ENCODE results near the gene COQ5.

DNA sequence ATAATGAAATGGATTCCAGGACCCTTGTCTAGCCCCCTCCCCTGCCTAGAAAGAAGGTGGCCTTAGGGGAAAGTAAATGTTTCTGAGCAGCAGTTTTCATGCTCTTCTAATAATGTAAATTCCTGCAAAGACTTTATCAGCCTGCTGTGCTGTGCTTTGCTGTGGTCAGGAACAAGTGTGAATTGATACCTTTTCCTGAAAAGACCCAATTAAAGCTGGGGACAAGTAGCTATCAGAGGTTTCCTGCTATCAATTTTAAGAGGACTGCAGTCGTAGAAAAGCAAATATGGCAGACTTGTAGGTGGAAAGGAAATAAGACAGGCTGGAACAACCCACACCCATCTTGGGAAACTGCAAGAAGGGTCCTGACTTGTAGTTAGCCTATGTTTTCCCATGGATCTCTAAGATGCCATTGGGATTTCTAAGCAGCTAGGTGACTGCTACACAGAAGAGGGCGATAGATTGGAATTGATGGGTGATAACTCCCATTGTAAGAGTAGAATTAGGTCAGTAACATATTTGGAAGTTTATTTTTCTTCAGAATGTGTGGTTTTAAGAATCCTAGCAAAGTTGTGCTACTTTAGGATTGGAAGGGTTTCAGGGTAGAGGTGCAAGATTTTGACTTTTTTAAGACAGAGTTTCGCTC, 30.0 kb downstream of the COQ5 start:
- no peak for TF ChIP-seq POLR2A (IDR thresholded peaks at IDR 0.05)
- TF ChIP-seq, protein P1, sequence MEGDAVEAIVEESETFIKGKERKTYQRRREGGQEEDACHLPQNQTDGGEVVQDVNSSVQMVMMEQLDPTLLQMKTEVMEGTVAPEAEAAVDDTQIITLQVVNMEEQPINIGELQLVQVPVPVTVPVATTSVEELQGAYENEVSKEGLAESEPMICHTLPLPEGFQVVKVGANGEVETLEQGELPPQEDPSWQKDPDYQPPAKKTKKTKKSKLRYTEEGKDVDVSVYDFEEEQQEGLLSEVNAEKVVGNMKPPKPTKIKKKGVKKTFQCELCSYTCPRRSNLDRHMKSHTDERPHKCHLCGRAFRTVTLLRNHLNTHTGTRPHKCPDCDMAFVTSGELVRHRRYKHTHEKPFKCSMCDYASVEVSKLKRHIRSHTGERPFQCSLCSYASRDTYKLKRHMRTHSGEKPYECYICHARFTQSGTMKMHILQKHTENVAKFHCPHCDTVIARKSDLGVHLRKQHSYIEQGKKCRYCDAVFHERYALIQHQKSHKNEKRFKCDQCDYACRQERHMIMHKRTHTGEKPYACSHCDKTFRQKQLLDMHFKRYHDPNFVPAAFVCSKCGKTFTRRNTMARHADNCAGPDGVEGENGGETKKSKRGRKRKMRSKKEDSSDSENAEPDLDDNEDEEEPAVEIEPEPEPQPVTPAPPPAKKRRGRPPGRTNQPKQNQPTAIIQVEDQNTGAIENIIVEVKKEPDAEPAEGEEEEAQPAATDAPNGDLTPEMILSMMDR (IDR thresholded peaks at IDR 0.05): no peak

All from lower leg skin (tissue), 3 donors.